Measurements from ENCODE around the gene OR10D3.
"Not testable (repeated sequence)": the region's sequence is repeated elsewhere in the genome, so short reads cannot be mapped to it uniquely, and the experiment has no call there.

Gene OR10D3, protein sequence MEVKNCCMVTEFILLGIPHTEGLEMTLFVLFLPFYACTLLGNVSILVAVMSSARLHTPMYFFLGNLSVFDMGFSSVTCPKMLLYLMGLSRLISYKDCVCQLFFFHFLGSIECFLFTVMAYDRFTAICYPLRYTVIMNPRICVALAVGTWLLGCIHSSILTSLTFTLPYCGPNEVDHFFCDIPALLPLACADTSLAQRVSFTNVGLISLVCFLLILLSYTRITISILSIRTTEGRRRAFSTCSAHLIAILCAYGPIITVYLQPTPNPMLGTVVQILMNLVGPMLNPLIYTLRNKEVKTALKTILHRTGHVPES

DNA sequence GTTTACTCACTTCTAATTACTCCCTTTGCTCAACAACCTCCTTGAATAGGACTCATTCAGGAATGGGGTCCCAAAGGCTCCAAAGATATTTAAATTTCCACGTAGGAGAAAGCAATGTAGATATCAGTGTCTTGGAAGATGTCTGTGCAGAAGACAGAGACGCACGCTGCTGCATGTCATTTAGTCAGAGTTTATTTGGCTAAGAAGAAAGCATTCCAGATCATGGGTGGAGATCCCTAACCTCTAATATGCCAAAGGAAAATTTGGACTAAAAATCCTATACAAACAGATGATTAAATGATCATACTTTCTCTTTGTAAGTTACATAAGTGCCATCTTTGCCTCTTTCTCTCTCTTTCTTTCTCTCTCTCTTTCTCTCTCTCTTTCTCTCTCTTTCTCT, at the start of gene OR10D3:
Gene OR10D3 (plus strand): TSS at position 278 of the 400 bp plus-strand sequence. CDS start 1,925 bp downstream, outside the sequence.
- no peak for DNase-seq (ENCODE audit: low read depth)

DNA sequence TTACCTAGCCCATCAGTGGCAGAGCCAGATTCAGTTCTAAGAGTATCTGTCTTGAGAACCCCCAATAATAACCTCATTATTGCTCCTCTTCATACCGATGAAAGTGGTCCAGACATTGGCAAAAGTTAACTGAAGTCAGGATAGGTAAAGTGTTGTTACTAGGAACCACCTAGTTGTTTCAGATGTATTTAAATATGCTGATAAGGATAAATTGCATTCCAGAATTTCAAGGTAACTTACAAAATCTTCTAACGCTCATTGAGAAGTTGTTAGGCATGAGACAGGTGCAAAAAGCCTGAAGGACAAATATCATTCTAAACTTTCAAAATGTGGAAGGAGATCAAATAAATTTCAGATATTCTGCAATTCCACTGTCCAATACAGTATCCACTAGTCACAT, 40.1 kb upstream of the OR10D3 start:
- DNase-seq (ENCODE audit: low read depth), result no peak

DNA sequence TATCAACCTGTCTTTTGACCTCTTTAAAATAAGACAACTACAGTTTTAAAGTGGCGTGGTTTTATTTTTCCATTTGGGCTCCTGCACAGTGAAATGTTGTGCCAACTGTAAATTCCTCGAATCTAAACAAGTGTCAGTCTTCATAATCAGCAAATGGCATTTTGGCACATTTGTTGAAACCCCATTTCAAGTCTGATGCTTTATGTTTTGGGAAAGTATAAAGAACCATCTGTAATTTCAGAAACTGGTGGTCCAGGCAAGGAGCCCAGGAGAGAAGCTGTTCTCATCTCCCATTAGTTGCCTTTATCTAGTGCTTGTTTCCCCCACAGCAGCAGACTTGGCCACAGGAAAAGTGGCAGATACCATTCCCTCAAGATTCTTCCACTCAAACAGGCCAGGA, 35.2 kb upstream of the OR10D3 start:
- no peak for DNase-seq (ENCODE audit: low read depth)

DNA sequence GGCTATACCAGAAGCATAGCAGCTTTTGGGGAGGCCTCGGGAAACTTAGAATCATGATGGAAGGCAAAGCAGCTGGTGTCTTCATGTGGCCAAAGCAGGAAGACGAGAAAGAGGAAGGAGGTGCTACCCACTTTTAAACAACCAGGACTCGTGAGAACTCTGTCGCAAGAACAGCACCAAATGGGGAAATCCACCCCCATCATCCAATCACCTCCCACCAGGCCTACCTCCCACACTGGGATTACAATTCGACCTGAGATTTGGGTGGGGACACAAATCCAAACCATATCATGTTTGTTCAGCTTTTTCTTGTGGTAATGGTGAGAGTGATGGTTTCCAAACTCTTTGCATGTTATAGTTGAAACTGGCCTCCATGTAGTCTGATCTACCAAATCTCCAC, 32.5 kb upstream of the OR10D3 start:
- DNase-seq (ENCODE audit: low read depth), result no peak

- DNase-seq (ENCODE audit: low read depth), result no peak
These were observed 30.3 kb upstream of the OR10D3 start for GRCh38 chr11:124152770-124153407.

DNA sequence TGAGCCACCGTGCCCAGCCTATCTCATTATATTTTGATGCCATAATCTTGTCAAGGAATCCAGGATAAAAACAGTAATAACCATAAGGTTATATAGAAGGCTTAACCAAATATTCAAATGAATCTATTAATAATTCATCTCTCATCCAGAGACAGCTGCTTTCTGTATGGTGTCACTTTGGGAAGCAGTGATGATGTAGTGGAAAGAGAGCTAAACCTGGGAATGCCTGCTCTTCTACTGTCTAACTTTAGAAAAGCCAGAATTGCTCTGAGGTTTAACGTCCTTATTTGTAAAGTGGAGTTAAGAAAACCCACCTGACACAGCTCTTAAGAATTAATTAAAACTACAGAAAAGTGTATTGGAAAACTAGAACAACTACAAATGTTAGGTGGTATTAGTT, 29.3 kb upstream of the OR10D3 start:
- no peak for DNase-seq (ENCODE audit: low read depth)

- no peak for DNase-seq (ENCODE audit: low read depth)
These were observed 23.7 kb upstream of the OR10D3 start for GRCh38 chr11:124159481-124159880.

DNA sequence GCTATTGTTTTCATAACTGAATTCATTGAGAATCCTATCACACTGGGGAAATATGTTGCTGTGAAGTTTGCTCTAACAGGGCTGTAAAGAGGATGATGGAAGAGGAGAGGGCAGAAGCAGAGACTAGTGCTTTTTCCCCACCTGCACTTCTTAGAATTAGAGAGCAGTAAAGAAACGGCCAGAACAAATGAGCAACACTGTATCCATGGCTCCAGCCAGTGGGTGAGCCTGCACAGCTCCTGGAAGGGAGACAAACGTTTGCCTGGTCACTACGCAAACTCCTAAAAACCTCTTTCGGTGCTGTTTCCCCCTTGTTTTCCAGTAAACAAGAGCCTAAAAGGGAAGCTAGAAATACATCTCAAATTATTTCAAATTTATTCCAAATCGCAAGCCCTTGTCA, 22.2 kb upstream of the OR10D3 start:
- DNase-seq (ENCODE audit: low read depth), result no peak

DNA sequence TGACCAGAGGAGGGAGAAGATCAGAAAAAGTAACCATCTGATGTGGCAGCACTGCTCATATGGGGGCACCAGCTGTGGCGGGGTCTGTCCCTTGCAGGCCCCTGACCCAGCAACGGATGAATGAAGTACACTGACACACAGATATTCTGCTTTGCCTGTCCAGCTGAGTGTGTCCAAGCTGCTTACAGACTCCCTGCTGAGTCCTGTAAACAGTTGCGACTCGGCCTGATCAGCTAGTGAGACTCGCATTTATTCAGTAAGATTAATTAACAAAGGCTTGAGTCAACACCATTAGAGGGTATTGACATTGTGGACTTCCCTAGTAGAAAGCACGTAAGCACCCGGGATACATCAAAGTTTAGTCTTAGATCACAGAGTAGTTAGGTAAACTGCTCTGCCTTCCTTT, 15.3 kb upstream of the OR10D3 start:
- DNase-seq (ENCODE audit: low read depth), result no peak

GRCh38 chr11:124168796-124169195, 14.3 kb upstream of the OR10D3 start:
- no peak for DNase-seq (ENCODE audit: low read depth)

- not testable (repeated sequence) for DNase-seq (ENCODE audit: low read depth)
These were observed 12.8 kb upstream of the OR10D3 start for GRCh38 chr11:124170315-124170714.

DNA sequence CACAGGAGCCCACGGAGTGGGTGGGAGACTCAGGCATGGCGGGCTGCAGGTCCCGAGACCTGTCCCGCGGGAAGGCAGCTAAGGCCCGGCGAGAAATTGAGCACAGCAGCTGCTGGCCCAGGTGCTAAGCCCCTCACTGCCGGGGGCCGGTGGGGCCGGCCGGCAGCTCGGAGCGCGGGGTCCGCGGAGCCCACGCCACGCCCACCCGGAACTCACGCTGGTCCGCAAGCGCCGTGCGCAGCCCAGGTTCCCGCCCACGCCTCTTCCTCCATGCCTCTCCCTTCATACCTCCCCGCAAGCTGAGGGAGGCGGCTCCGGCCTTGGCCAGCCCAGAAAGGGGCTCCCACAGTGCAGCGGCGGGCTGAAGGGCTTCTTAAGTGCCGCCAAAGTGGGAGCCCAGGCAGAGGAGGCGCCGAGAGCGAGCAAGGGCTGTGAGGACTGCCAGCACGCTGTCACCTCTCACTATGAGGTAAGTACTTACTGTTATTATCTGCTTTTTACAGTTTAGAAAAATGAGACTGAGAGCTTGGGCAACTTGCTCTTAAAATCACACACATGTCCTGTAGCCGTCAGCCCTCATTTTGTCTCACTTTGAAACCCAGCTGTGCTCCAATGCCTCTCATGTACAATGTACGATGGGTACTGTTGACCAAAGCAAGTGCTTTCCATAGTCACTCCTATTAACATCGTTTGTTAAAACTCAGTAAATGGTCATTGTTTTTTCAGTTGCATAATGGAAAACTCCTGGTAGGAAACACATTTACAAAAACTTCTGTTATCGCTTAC, 12.2 kb upstream of the OR10D3 start:
- no peak for DNase-seq (ENCODE audit: low read depth)

DNA sequence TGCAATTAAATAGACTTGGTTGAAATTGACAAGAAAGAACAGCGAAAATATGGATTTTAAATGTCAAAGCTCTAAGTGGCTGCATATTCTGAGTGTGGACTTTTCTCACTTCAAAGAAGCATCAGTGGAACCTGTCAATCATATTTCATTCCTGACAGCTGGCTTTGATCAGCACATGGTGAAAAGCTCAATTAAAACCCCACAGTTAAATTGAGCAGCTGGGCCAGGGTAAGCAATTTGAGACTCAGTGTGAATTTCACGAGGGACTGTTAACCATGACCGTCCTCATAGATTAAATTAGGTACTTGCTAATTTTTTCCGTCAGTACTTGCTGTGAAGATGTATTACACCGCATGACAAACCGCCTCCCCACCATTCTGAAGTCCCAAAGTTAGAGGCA, 11.0 kb upstream of the OR10D3 start:
- no peak for DNase-seq (ENCODE audit: low read depth)

DNA sequence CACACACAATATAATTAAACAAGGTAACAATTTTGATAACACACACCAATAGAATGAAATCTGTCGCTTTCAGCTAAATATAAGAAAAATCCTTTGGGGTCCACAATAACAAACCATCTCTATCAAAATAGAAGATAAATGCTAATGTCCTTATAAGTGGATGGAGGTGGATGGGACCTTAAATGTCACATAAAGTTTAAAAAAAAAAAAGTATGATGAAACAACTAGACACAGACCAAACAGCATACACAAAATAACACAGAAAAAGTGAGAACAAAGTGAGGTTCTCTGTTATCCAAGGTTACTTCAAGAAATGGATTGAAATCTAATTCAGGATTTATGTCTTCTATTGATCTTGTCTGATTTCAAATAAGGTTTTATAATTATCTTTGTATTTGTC, 10.5 kb upstream of the OR10D3 start:
- DNase-seq (ENCODE audit: low read depth), result no peak

GRCh38 chr11:124174001-124174583, 9.1 kb upstream of the OR10D3 start:
- no peak for DNase-seq (ENCODE audit: low read depth)

DNA sequence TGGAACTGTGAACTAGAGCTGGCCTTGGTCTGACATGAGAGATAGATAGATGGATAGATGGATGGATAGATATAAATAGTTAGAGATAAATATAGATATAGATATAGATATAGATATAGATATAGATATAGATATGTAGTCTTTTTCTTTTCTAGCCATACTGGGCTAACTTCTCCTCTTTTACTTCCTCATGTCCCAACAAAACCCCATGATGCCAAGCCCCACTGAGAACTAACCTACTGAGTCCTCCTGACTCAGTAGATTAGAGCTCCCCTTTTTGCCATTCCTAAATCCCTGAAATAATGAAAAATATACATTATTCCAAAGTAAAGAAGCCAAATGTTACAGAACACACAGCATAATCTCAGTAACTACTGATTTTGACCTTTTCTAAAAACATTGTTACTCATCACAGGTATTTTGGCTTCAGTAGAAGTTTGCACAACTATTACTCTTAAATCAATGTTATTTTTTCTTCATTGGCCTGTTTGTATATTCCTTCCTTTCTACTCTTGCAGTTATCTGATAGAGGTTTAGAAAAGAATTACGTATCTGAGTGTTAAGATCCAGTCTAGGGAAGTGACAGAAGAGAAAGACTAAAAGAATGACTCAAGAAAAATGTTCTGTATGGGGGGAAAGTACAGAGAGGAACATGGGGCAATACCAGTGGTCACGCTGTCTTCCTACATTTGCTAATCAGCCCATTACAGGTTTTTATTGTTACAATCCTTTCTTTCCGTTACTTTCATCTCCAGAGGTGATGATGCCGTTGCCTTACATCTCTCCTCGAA, 6.0 kb upstream of the OR10D3 start:
- DNase-seq (ENCODE audit: low read depth), result no peak

DNA sequence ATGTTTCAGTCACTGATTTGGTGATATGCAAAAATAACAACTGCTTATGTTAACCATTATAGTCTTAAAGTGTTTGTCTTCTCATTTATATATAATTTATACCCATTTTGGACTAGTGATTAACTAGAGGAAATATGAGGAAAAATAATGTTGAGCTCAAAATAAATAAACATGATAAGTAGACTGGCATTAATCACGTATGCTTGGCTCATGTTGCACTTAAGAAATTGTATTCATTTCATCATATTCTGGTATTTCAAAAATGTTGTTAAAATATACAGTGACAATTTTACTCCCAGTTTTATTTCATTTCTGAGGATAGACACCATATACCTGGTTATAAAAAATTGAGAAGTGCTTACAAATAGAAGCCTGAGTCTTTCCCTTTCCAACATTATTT, 3.8 kb upstream of the OR10D3 start:
- DNase-seq (ENCODE audit: low read depth), result no peak

DNA sequence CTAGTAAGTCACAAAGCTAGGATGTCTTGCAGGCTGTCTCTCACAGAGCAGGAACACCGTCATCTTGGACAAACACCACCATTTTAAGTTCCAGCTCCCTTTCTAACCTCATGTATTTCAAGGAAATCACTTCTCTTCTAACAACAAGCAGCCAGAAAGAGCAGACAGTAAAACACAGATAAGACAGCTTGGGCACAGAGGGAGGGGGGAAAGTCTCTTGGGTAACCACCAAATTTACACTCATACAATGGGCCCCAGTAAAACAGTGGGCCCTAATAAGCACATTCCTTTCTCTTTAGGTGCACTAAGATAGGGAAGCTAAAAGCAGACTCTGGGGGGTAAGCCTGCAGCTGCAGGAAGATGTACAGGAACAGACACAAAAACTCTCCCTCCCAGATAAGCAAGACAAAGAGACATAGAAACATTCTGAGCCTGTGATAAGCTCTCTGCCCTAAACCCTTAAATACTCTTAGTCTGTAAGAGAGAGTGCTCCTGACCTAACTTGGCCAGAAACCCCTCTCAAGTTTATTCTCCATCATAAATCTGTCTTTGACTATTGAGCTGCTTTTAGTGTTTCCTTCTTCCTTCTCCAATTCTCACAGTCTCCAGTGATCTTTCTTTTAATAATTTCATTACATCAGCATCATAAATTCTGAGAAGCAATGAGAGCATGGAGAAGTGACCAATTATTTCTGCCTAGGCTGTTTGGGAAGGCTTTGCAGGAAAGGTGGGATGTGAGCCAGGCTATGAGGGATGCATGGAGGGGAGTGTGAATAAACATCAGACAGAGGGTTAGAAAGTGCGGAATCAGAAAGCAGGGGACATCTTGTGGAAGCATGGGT, 7.4 kb downstream of the OR10D3 start:
- no peak for DNase-seq (ENCODE audit: low read depth)

GRCh38 chr11:124193221-124194010, 10.3 kb downstream of the OR10D3 start:
- no peak for DNase-seq (ENCODE audit: low read depth)

Measured in stimulated activated CD8-positive, alpha-beta memory T cell treated with anti-CD3 and anti-CD28 coated beads, Interleukin-15, amount 100 ng/mL, for 1 hour (primary cell).